Measurements from ENCODE around the gene HTR3C.
"Not testable (repeated sequence)": the region's sequence is repeated elsewhere in the genome, so short reads cannot be mapped to it uniquely, and the experiment has no call there.

The HTR3C gene

GRCh38 chr3:184052767-184053166 lies at the start of gene HTR3C:
Gene HTR3C, plus strand, starts transcription at chr3:184053047. Its CDS starts 34 bp downstream, at chr3:184053081.
- no peak for DNase-seq

GRCh38 chr3:184003187-184003967 lies 49.5 kb upstream of the HTR3C start:
- DNase-seq, result no peak

- no peak for DNase-seq
These were observed 48.4 kb upstream of the HTR3C start for GRCh38 chr3:184004476-184004875.

- peak; percentile 3 for DNase-seq
These were observed 46.8 kb upstream of the HTR3C start for GRCh38 chr3:184005941-184006507.

GRCh38 chr3:184007143-184007813 lies 45.6 kb upstream of the HTR3C start:
- DNase-seq, result not testable (repeated sequence)

GRCh38 chr3:184008161-184008560 lies 44.7 kb upstream of the HTR3C start:
- no peak for DNase-seq

GRCh38 chr3:184011230-184011876 lies 41.5 kb upstream of the HTR3C start:
- DNase-seq, result no peak

- no peak for DNase-seq
These were observed 40.6 kb upstream of the HTR3C start for GRCh38 chr3:184011937-184012889.

GRCh38 chr3:184015381-184016019 lies 37.3 kb upstream of the HTR3C start:
- DNase-seq, result no peak

- DNase-seq, result no peak
These were observed 36.7 kb upstream of the HTR3C start for GRCh38 chr3:184016169-184016570.

- peak; percentile 59 for DNase-seq
These were observed 35.8 kb upstream of the HTR3C start for GRCh38 chr3:184016811-184017671.

GRCh38 chr3:184017672-184018423 lies 35.0 kb upstream of the HTR3C start, which contains the start of gene ABCC5:
Gene ABCC5, minus strand, starts transcription at chr3:184017884. Its CDS starts 3,492 bp downstream, at chr3:184014392.
- peak; percentile 88 for DNase-seq

- DNase-seq, result no peak
These were observed 34.3 kb upstream of the HTR3C start for GRCh38 chr3:184018424-184018973.

GRCh38 chr3:184022323-184022722 lies 30.5 kb upstream of the HTR3C start:
- no peak for DNase-seq

GRCh38 chr3:184025256-184025655 lies 27.6 kb upstream of the HTR3C start:
- not testable (repeated sequence) for DNase-seq

GRCh38 chr3:184028275-184028890 lies 24.5 kb upstream of the HTR3C start:
- DNase-seq, result not testable (repeated sequence)

- DNase-seq, result no peak
These were observed 23.4 kb upstream of the HTR3C start for GRCh38 chr3:184029443-184029842.

- no peak for DNase-seq
These were observed 22.3 kb upstream of the HTR3C start for GRCh38 chr3:184030536-184030935.

Measured in CD4-positive, alpha-beta T cell treated with Interleukin-10 for 1 hour (primary cell).